ENCODE data around the gene C2orf42. TPM values are rescaled to one million over a fixed set of nuclear protein-coding genes. Genes with fewer than 3 reads are reported as not detected.

Gene C2orf42
- total RNA-seq, 1 experiment from 2014 or later, result 6.8 TPM

DNA sequence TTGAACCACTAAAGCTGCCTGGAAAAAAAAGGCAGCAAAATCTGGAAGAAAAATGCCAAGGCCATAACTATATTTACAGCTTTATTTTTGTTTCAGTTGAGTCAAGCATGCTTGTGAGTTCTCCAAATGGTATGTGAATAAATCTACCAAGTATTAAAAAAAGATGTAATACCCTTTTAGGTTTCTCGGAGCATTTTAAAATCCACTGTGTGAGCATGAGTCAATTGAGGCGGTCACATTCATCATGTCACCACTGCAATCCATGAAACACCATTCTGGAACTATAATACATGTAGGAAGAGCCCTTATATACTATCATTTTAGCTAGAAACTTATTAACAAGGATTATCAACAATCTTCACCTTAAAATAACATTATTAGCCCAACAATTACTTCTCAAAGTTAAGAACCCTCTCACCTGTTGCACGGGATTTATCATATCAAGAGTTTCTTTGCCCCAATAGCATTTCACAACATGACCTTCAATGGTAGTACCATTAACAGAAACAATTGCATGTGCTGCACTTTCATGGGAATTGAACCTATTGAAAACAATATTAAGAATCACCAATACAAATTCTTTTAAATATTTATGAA is 24.2 kb upstream of the C2orf42 start (continued):
- TF ChIP-seq, protein P1, sequence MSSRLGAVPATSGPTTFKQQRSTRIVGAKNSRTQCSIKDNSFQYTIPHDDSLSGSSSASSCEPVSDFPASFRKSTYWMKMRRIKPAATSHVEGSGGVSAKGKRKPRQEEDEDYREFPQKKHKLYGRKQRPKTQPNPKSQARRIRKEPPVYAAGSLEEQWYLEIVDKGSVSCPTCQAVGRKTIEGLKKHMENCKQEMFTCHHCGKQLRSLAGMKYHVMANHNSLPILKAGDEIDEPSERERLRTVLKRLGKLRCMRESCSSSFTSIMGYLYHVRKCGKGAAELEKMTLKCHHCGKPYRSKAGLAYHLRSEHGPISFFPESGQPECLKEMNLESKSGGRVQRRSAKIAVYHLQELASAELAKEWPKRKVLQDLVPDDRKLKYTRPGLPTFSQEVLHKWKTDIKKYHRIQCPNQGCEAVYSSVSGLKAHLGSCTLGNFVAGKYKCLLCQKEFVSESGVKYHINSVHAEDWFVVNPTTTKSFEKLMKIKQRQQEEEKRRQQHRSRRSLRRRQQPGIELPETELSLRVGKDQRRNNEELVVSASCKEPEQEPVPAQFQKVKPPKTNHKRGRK (CRISPR knock-in tag; IDR thresholded peaks at IDR 0.05; ENCODE audit: borderline replicate concordance), result no peak
- TF ChIP-seq TCF7 (CRISPR knock-in tag; IDR thresholded peaks at IDR 0.05; ENCODE audit: low read depth), result no peak
- TF ChIP-seq RELA (CRISPR knock-in tag; IDR thresholded peaks at IDR 0.05; ENCODE audit: borderline replicate concordance), result no peak
- TF ChIP-seq KAT7 (CRISPR knock-in tag; IDR thresholded peaks at IDR 0.05; ENCODE audit: borderline replicate concordance), result no peak

DNA sequence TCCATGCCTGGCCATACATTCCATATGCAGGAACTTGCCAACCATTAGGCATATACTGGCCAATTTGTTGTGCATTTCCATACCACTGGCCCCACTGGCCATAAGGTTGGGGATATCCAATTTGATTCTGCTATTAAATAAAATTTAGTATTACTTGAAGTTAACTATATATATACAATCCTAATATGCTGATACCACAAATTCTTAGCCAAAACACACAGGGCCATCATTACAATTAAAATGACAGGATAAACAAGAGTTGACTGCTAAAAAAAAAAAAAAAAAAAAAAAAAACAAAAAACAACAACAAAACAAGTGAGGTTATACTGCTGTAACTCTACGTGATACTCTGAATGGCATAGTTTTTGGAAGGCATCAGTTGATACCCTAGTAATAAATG is 23.5 kb upstream of the C2orf42 start:
- CTCF ChIA-PET, result no interaction called here
- Mint-ChIP-seq H3K9me3 (no peaks in the 10 kb centered on the region), H3K4me1 (no peaks in the 10 kb centered on the region), H3K27me3 (ENCODE audit: low read depth) (no peaks in the 10 kb centered on the region), H3K4me3 (no peak overlapping the region), H3K27ac (no peak overlapping the region), H3K36me3 (peaks cover 63% of the 10 kb centered on the region)
- no peak for TF ChIP-seq FOXJ3 (CRISPR knock-in tag; IDR thresholded peaks at IDR 0.05; ENCODE audit: borderline replicate concordance)
- TF ChIP-seq, protein P2, sequence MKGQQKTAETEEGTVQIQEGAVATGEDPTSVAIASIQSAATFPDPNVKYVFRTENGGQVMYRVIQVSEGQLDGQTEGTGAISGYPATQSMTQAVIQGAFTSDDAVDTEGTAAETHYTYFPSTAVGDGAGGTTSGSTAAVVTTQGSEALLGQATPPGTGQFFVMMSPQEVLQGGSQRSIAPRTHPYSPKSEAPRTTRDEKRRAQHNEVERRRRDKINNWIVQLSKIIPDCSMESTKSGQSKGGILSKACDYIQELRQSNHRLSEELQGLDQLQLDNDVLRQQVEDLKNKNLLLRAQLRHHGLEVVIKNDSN (CRISPR knock-in tag; IDR thresholded peaks at IDR 0.05), result no peak
- no peak for TF ChIP-seq TEAD1 (CRISPR knock-in tag; IDR thresholded peaks at IDR 0.05)
- TF ChIP-seq, protein P1 (CRISPR knock-in tag; IDR thresholded peaks at IDR 0.05; ENCODE audit: borderline replicate concordance), result no peak
- no peak for TF ChIP-seq MYBL2 (CRISPR knock-in tag; IDR thresholded peaks at IDR 0.05)
- TF ChIP-seq ESRRA (CRISPR knock-in tag; IDR thresholded peaks at IDR 0.05; ENCODE audit: borderline replicate concordance), result no peak
- no peak for TF ChIP-seq GRHL2 (CRISPR knock-in tag; IDR thresholded peaks at IDR 0.05; ENCODE audit: insufficient replicate concordance, severe bottlenecking)
- no peak for TF ChIP-seq SOX15 (CRISPR knock-in tag; IDR thresholded peaks at IDR 0.05)
- TF ChIP-seq, protein P3, sequence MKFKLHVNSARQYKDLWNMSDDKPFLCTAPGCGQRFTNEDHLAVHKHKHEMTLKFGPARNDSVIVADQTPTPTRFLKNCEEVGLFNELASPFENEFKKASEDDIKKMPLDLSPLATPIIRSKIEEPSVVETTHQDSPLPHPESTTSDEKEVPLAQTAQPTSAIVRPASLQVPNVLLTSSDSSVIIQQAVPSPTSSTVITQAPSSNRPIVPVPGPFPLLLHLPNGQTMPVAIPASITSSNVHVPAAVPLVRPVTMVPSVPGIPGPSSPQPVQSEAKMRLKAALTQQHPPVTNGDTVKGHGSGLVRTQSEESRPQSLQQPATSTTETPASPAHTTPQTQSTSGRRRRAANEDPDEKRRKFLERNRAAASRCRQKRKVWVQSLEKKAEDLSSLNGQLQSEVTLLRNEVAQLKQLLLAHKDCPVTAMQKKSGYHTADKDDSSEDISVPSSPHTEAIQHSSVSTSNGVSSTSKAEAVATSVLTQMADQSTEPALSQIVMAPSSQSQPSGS (CRISPR knock-in tag; IDR thresholded peaks at IDR 0.05; ENCODE audit: borderline replicate concordance, low read depth), result no peak
- TF ChIP-seq, protein P4, sequence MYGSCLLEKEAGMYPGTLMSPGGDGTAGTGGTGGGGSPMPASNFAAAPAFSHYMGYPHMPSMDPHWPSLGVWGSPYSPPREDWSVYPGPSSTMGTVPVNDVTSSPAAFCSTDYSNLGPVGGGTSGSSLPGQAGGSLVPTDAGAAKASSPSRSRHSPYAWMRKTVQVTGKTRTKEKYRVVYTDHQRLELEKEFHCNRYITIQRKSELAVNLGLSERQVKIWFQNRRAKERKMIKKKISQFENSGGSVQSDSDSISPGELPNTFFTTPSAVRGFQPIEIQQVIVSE (CRISPR knock-in tag; IDR thresholded peaks at IDR 0.05; ENCODE audit: borderline replicate concordance), result no peak
- TF ChIP-seq, protein P5, sequence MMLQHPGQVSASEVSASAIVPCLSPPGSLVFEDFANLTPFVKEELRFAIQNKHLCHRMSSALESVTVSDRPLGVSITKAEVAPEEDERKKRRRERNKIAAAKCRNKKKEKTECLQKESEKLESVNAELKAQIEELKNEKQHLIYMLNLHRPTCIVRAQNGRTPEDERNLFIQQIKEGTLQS (CRISPR knock-in tag; conservative IDR thresholded peaks at IDR 0.05), result no peak
- no peak for TF ChIP-seq JAZF1 (CRISPR knock-in tag; IDR thresholded peaks at IDR 0.05)
- no peak for TF ChIP-seq FOXK1 (CRISPR knock-in tag; IDR thresholded peaks at IDR 0.05)
- DNase-seq (ENCODE audit: low spot score) (no peak), ATAC-seq (no peak)
- POLR2A ChIA-PET, result interaction anchor here (0.6 kb wide), 1 partner anchor 148 kb away, joined by 10 read pairs; no protein-coding TSS in a partner anchor
